Spleen (tissue), 7 donors: ENCODE results near the gene SUMO2.

Source experiments
- CTCF ChIP-seq, 11 experiments: fragments of 200-600 bp in 7 of 11; fragments of 450-650 bp in 4 of 11; sonication (generic) in 4 of 11; IDR thresholded peaks in 8 of 11; conservative IDR thresholded peaks in 3 of 11; 1 replicate in 7 of 11; 2 replicates in 4 of 11; pipeline versions ENCODE4 v1.4.0 to v1.8.0; 2016 to 2021; ENCODE audit warnings: antibody characterized with exemption in 11 of 11, inconsistent platforms in 4 of 11, mild to moderate bottlenecking in 1 of 11
- POLR2A ChIP-seq, 3 donors: fragments of 450-650 bp; IDR thresholded peaks; one replicate each; pipeline ENCODE4 v1.5.1; 2017; ENCODE audit warnings: antibody characterized with exemption in 3 of 3, mild to moderate bottlenecking in 1 of 3
- donor health status: DM: no; HTN: no; CAD: no; lungs with moderate emphysema.
- donor health status: DM: no; HTN: no; CAD: no.
- donor health status: DM: no; HTN: no; CAD: no.

DNA sequence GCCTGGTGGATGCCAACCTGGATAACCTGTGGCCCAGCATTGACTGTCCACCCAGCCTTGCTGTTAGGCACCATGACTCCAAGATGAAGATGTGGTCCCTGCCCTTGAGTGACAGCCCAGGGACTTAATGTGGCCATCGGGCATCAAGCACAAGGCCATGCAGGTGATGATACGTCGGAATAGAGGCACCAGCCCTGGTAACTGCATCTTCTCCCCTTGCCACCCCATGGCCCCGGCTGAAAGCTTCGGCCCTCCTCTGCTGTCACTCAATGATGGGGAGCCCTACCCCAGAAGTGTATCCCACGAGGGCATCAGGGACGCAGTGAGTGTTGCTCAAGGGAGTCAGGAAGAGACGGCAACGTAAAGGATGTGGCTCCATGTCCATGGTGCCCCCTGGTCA, 53.2 kb downstream of the SUMO2 start:
- TF ChIP-seq CTCF (IDR thresholded peaks at IDR 0.05 in 8 of 11, conservative IDR thresholded peaks at IDR 0.05 in 3 of 11): no peak
- TF ChIP-seq POLR2A (IDR thresholded peaks at IDR 0.05): no peak
